HG03135 (cell line): ENCODE measurements around the gene PHACTR1.

ENCODE experiments used
- ATAC-seq: cut with Tn5 transposase; IDR thresholded peaks from one replicate; pipeline ENCODE4 v1.9.1; 2021; ENCODE audit warnings: mild to moderate bottlenecking, moderate library complexity; ENCODE audit not compliant: unreplicated experiment

PHACTR1 gene

DNA sequence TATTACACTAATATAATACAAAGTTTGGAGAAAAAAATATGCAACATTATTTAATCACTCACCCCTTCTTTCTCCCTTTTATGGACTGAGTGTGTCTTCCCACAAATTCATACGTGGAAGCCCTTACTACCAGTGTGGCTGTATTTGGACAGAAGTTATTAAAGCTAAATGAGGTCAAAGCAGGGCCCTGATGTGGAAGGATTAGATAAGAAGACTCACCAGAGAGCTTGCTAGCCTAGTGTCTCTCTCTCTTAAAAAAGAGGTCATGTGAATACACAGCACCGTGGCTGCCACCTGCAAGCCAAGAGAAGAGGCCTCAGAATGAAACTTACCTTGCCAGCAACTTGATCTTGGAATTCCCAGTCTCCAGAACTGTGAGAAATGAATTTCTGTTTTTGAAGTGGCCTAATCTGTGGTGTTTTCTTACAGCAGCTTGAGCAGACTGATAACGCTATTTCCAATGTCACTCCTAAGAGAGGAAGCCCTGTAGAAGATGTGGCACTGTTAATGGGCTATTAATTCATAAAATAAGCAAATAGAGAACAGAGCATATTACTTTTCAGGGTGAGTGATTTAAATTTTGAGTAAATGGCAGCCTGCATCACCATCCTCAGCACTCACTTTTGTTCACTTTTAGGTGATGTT lies 378.3 kb downstream of the PHACTR1 start:
- no peak for ATAC-seq

DNA sequence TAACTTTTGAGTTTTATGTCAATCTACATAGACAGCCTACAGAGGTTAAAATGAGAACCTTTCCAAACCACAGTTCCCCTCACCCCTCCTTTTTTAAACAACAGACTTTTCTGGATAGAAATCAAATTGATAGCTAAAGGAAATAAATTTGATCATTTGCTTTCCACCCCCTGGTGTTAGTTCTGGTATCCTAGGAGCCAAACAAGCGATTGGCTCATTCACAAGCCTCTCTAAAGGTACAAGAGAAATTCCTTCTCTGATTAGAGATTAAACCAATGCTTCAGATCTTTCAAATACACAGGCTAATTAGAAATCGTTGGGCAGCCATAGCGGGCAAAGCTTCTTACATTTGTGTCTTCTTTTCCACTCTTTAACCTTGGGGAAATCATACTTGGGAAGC lies 379.5 kb downstream of the PHACTR1 start:
- ATAC-seq, result no peak

GRCh38 chr6:13097454-13097853 lies 380.9 kb downstream of the PHACTR1 start:
- ATAC-seq, result no peak

- no peak for ATAC-seq
These were observed 381.4 kb downstream of the PHACTR1 start for GRCh38 chr6:13098006-13098405.

- no peak for ATAC-seq
These were observed 382.4 kb downstream of the PHACTR1 start for GRCh38 chr6:13098793-13099570.

GRCh38 chr6:13099771-13100170 lies 383.2 kb downstream of the PHACTR1 start:
- ATAC-seq, result no peak

DNA sequence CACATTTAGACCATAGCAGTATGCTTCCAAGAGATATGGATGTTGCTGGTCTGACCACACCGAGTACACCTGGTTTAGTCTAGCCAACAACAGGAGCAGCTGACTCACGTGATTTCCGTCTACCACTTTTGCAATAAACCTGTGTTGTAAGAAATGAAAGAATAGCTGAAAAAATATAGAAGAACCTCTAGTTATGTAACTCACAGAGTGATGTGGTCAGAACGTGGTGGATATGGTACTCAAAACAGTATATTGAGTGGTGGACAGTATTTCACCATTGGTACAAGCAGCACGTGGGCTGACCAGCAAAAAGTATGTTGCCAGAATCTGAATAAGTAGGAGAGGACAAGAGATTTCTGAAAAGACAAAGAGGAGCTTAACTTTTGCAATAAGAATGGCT lies 384.8 kb downstream of the PHACTR1 start:
- no peak for ATAC-seq

DNA sequence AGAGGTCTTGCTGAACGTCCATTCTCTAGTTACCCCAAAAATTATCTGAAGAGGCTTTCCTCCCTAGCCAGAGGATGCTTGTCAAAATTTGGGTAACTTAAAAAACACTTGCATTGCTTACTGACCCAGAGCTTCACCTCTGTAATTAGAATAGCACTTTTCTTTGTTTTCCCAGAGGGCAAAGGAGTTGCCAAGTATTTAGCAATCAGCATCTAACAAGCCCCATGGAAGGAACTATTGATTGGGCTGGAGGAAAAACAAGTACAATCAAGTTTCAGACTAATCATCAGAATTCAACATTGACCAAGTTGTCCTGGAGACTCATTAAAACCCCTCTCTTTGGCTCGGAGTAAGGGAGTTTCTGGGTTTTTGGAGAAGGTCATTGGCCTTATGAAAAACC lies 385.4 kb downstream of the PHACTR1 start:
- no peak for ATAC-seq

DNA sequence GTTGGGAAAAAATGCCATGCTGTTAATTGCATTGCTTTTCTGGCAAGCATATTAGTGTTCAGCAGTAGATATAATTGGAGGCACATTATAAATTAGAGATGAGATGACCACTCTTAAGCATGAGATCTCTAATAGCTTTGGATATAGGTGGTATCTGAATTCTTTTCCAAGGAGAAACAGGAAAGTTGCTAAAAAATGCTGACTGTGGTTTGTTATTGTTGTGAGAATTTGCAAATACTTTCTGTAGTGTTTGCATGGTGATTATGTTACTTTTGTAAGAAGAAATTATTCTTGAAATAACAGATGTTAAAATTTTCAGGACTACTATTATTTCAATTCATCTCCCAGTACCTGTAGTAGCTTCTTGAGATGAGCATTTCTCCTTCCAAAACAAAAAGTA lies 386.6 kb downstream of the PHACTR1 start:
- no peak for ATAC-seq

GRCh38 chr6:13105139-13105538 lies 388.6 kb downstream of the PHACTR1 start:
- no peak for ATAC-seq

DNA sequence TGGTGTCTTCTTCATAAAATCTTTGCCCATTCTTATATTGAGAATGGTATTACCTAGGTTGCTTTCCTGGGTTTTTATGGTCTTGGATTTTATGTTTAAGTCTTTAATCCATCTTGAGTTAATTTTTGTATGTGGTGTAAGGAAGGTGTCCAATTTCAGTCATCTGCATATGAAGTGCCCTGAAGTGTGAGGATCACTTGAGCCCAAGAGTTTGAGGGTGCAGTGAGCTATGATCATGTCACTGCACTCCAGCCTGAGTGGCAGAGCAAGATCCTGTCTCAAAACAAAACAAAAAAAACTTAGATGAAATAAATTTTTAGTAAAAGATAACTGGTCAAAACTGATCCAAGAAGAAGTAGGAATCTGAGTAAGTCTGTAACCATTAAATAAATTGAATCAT lies 396.4 kb downstream of the PHACTR1 start:
- ATAC-seq, result no peak

- no peak for ATAC-seq
These were observed 396.8 kb downstream of the PHACTR1 start for GRCh38 chr6:13113376-13113775.

- no peak for ATAC-seq
These were observed 397.5 kb downstream of the PHACTR1 start for GRCh38 chr6:13113981-13114593.

- ATAC-seq, result no peak
These were observed 399.6 kb downstream of the PHACTR1 start for GRCh38 chr6:13116155-13116554.

- no peak for ATAC-seq
These were observed 401.0 kb downstream of the PHACTR1 start for GRCh38 chr6:13117570-13117969.

GRCh38 chr6:13119549-13119948 lies 403.0 kb downstream of the PHACTR1 start:
- ATAC-seq, result no peak

GRCh38 chr6:13120483-13121482 lies 404.2 kb downstream of the PHACTR1 start:
- no peak for ATAC-seq

DNA sequence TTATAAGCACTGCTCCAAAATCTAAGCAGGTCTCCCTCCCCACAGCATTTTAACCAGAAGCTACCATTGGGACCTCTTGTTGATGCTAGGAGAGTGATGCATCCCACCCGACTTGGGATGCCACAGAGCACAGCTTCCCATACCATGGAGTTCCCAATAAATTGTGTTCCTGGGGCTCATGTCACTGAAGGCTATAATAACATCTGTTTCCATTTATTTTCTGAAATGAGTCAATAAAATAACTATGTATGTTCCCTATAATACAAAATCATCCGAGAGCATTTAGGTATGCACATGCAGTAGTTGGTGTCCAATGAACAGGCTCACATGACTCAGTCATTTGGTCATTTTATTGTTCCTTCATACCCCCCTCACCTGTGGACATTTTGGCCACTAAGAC lies 407.6 kb downstream of the PHACTR1 start:
- ATAC-seq, result no peak

GRCh38 chr6:13125841-13126240 lies 409.3 kb downstream of the PHACTR1 start:
- ATAC-seq, result no peak

DNA sequence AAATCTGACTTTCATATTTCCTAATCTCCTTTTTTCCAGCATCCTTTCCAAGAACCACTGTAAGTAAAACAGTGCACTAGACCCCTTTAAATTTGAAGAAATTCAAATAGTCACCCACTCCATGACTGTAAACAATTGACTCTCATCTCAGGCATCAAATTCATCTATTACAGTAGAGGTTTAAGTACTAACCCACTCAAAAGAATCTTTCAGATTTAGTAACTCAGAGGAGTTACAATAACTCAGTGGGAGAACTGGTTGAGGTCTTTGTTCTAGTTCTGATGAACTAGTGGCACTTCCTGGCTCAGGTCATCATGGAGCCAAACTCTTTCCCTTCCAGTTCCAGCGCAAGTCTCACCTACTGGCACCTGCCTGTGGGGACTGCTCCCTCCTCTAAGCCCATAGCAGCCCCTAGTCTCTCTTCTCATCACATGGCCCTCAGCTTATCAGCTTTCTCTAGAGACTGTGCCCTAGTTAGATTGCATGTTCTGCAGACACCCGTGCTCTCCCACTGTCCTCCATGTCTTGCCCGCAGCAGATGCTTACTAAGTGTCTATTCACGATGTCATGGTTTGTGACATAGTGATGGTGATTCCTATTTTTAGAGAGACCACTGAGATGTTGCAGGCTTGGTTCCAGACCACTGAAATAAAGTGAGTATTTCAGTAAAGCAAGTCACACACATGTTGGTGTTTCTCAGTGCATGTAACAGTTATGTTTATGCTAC lies 415.5 kb downstream of the PHACTR1 start:
- ATAC-seq, result no peak
